Central memory CD4-positive, alpha-beta T cell (primary cell): ENCODE measurements around the gene MOB3A.
A peak's percentile ranks its signal among the peaks of the same experiment; 100 is the strongest.
"Not testable (repeated sequence)": the region's sequence is repeated elsewhere in the genome, so short reads cannot be mapped to it uniquely, and the experiment has no call there.

ENCODE experiments used
- DNase-seq: peaks from one replicate; pipeline ENCODE4 v3.0.0; 2022

MOB3A gene

DNA sequence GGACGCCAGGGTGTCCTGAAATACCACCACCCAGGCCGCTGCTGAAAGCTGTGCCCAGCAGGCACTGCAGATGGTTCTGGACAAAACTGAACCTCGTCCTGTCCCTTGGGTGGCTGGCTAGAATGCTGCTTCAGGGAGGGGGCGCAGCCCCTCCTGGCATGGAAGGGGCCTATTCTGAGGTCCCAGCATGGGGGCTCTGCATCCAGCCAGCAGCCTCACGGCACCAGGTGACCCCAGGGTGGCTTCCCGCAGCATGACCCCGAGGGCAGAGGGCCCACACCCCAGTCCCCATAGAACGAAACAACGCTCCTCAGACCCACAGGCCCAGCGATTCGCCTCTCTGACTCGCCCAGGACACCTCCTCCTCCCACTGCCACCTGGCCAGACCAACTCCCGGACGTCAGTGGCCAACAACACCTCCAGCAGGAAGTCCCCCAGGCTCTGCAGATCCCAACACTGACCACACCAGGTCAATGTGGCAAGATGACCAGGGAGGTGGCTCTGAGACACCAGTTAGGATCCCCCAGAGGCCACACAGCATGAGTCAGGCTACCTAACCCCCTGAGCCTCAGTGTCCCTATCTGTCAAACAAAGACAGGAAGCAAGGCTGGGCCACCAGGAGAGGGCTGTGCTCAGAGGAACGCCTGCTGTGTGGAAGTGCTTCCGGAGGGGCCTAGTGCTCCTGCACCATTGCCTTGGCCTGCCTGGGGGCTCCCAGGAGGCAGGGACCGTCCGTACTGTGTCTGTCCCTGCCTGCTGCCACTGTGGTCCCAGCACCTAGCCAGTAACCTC lies 51.2 kb downstream of the MOB3A start:
- no peak for DNase-seq

DNA sequence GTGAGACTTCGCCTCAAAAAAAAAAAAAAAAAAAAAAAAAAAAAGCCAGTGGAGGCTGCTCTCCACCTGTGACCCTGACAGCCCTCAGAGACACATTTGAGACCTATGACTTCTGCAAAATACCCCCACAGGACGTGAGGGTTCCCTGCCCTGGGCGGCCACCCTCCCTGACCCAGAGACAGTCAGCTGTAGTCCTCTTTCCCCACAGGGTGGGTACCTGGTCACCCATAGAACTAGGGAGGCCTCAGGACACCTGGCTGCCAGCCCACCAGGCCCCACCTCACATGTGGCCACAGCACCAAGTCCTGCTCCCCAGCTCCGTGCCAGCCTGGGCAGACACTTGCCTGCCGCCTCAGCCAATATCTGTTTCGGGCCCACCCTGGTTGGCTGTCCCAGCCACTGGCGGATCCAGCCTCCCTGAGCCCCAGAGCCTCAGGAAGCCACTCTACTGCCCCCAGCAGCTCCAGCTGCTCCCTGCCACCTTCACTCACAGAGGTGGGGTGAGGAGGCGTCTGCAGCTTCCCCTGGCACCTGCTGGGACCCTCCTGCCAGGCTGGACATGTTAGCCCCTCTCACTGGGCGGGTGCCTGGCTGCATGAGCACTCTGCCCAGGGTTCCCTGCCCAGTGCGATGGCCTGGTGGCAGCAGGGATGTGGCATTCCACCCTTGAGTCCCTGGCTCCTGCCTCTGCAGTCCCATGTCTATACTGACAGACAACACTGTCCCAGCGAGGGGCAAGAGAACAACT lies 52.0 kb downstream of the MOB3A start:
- DNase-seq: no peak

- no peak for DNase-seq
Measured at GRCh38 chr19:2043251-2043641, 52.9 kb downstream of the MOB3A start.

DNA sequence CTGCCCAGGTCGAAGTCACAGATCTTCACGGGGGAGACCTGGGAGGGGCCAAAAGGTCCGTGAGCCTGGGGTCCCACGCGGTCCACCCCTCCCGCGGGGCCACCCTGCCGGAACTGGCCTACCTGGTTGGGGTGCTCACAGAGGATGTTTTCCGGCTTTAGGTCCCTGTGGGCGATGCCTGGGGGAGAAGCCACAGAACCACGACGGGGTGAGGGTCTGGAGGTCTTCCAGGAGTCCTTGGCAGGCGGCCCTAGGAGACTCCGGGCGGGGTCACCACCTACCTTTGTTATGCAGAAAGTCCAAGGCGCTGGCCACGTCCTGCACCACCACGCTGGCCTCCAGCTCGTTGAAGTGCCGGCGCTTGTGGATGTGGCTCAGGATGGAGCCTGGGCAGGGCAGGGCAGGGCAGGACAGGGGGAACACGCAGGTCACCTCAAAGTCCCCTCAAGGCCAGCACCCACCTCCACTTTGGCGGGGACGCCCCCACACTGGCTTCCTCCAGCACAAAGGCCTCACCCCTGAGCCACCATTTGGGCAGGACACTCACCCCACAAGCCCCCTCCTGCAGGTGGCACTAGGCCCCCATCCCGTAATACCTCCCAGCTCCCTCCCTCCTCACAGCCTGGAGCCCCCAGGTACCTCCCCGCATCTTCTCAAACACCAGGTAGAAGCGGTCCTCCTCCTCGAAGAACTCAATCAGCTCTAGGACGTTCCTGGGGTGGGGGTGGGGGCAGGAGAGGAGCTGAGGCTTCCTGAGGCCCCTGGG lies 53.5 kb downstream of the MOB3A start:
- DNase-seq: no peak

DNA sequence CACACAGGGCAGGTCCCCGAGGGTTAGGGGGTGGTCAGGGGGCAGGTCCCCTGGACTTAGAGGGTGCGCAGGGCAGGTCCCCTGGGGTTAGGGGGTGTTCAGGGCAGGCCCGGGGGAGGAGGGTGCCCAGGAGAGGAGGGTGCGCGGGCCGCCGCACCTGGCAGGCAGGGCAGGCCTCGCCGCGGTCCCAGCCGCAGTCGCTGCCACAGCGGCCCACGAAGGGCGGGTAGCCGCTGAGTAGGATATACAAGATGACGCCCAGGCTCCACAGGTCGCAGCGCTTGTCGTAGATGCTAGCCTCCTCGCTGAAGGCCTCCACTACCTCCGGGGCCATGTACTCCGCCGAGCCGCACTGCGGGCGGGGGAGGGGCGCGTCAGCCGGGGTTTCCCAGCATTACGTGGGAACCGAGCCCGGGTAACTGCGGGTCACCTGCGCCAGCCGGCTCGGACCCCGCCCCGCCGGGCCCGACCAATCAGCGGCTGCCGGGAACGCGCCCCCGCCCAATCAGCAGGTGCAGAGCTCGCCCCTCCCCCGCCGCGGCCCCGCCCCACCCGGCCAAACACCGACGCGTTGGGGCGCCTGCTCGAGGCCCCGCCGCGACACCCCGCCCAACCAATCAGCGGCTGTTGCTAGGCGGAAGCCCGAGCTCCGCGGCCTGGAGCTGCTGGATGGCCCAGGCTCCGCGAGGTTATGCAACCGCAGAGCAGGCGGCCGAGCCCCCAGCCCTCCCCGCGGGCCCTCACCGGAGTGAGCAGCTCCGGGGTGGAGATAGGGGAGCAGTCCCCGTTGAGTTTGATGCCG lies 54.2 kb downstream of the MOB3A start:
- DNase-seq: peak; percentile 100

DNA sequence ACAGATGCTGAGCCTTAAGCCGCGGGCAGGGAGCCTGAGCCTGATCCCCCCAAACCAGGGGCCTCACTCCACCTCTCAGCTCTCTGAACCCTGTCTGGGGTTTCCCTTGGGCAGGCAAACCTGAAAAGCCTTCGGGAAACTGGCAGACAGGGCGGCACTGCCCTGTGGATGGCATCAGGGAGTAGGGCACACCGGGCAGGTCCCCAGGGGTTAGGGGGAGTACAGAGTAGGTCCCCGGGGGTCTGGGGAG lies 54.8 kb downstream of the MOB3A start:
- no peak for DNase-seq

DNA sequence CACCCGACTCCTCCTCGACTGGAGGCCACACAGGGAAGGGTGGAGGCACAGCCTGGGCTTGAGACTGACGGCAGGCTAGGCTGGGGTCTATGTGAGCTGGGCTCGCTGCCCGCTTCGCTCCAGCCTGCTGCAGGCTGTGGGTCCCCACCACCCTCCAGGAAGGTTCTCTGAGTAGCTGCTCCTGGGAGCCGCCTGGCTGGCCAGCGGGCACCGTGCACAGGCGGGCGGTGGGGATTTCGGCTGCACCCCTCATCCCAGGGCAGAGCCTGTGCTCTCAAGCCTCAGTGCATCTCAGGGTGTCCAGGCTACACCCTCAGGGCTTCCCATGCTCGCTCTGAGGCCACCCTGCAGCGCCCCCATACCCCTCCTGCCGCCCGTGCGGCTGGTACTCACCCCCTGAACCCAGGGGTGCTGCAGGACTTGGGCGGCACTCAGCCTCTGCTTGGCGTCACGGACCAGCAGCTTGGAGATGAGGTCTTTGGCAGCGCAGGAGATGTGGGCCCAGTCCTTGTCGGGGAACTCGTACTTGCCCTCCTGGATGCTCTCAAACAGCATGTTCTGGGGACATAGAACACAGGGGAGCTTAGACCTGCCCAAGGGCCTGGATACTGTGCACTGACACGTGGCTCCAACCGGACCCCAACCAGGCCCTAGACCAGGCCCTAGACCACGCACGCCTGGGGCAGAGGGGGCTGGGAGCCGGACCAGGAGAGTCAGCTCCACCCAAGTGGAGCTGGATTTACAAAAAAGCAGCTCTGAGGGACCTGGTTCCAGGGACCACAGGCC lies 55.3 kb downstream of the MOB3A start:
- DNase-seq: no peak

GRCh38 chr19:2039959-2040646 lies 56.0 kb downstream of the MOB3A start:
- DNase-seq: no peak

DNA sequence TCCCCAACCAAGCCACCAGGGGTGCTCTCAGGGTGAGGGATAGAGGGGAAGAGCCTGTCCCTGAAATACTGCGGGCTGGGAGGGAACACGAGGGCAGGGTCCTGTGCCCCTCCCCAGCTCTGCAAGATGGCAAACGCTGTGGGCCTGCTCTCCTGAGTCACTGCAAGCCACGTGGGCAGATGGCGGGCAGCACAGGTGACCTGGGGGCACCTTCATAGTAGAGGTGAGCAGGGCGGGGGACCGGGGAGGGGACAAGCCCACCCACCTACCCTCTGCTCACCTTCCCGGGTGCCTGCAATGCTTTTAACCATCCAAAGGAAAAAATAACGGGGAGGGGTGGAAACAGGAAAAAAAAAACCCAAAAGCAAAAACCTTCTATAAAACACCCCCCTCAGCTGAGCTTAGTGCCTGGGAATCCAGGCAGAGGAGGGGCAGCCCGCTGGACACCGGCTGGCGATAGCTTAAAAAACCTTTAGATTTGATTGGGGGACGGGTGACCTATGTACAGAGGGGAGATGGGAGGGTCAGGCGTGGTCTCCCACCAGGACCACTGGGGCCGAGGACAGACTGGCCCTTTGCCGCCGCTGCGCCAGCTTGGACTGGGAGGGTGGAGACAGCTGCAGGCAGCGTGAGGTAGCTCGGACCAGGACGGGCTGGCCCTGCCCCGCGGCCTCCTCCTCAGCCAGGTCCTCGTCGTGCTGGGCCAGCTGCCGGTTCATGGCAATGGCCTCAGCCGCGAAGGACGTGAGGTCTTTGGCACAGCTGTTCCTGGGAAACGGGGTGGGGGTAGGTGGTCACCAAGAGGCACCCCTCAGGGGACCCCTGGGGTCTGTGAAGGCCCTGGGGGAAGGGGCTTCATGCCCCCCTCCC lies 56.8 kb downstream of the MOB3A start:
- no peak for DNase-seq

GRCh38 chr19:2038284-2039088 lies 57.6 kb downstream of the MOB3A start:
- no peak for DNase-seq

DNA sequence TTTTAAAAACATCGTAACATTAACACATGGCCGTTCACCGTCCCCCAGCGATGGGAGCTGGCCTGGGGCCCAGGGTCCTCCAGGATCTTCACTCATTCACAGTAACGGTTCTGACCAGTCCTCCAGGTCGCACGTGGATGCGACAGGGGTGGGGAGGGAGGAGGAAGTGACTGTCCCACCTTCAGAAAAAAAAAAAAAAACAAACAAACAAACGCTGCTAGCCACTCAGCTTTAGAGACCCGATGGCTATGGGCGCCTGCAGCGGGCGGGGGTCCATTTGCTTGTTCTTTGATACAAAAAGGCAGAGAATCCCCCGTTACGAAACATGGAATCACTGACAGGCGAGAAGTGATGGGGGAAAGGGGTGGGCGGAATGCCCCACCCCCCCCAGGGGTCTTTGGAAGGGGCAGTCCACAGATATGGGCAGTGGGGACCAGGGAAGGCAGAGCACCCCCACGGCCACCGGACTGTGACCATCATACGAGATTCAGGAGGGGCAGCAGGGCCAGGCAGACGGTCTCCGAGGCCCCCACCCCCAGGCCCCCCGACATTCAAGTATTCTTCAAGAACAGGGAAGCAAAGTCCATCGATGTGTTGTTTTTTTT lies 58.4 kb downstream of the MOB3A start:
- no peak for DNase-seq

DNA sequence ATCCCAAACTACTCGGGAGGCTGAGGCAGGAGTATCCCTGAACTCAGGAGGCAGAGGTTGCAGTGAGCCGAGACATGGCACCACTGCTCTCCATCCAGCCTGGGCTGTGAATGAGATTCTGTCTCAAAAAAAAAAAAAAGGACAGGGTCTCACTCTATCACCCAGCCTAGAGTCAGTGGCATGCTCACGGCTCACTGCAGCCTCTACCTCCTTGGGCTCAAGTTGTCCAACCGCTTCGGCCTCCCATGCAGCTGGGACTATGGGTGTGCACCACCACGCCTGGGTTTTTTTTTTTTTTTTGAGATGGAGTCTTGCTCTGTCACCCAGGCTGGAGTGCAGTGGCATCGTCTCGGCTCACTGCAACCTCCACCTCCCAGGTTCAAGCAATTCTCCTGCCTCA lies 59.7 kb downstream of the MOB3A start:
- DNase-seq: no peak

- DNase-seq: no peak
Measured at GRCh38 chr19:2035590-2035991, 60.5 kb downstream of the MOB3A start.

GRCh38 chr19:2034729-2035589 lies 61.2 kb downstream of the MOB3A start:
- DNase-seq: peak; percentile 56

- DNase-seq: not testable (repeated sequence)
Measured at GRCh38 chr19:2034253-2034652, 61.9 kb downstream of the MOB3A start.

- no peak for DNase-seq
Measured at GRCh38 chr19:2033825-2034159, 62.3 kb downstream of the MOB3A start.

DNA sequence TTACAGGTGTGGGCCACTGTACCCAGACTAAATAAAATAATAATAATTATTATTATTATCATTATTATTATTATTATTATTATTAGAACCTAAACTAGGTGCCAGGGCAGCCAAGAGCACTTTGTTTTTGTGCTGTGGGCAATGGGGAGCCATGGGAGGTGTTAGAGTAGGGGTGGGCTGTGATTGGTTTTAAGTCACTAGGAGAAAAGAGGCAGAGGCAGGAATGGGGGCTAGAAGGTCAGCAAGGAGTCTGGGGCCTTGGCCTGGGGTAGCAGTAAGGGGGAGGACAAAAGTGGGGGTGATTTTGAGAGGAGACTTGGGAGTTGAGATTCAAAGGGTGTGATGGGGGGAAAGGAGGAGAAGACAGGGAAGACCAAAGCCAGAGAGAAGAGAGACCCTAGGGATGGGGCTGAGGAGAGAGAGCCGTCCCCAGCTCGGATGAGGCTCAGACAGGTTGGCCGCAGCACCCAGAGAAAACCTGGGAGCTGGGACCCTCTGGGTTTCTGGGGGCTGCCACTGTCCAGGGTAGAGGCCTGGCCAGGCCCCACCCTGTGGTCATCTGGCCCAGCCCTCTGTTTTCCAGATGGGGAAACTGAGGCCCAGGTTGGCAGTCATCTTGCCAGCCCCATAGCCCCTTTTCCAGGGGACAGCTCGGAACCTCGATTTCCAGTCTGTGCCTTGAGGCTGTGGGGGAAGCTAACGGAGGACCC lies 62.9 kb downstream of the MOB3A start:
- no peak for DNase-seq
